ENCODE data around the gene PHC2.

Gene PHC2

GRCh38 chr1:33350611-33351280 is 80.1 kb downstream of the PHC2 start:
- no peak for DNase-seq (ENCODE audit: low read depth in 2 of 2)

GRCh38 chr1:33349778-33350610 is 80.9 kb downstream of the PHC2 start:
- DNase-seq (ENCODE audit: low read depth in 2 of 2): peak; percentile 58 to 79

GRCh38 chr1:33349081-33349759 is 81.7 kb downstream of the PHC2 start:
- peak in 1 of 2 donors; percentile 38 for DNase-seq (ENCODE audit: low read depth in 2 of 2)

- peak in 1 of 2 donors; percentile 16 for DNase-seq (ENCODE audit: low read depth in 2 of 2)
Observed at GRCh38 chr1:33348676-33349080, 82.2 kb downstream of the PHC2 start.

- DNase-seq (ENCODE audit: low read depth in 2 of 2): no peak
Observed at GRCh38 chr1:33348194-33348593, 82.7 kb downstream of the PHC2 start.

- no peak for DNase-seq (ENCODE audit: low read depth in 2 of 2)
Observed at GRCh38 chr1:33347650-33347992, 83.3 kb downstream of the PHC2 start.

- no peak for DNase-seq (ENCODE audit: low read depth in 2 of 2)
Observed at GRCh38 chr1:33346927-33347649, 83.8 kb downstream of the PHC2 start.

GRCh38 chr1:33346533-33346926 is 84.4 kb downstream of the PHC2 start:
- no peak for DNase-seq (ENCODE audit: low read depth in 2 of 2)

- DNase-seq (ENCODE audit: low read depth in 2 of 2): no peak
Observed at GRCh38 chr1:33344896-33345560, 85.9 kb downstream of the PHC2 start.

- DNase-seq (ENCODE audit: low read depth in 2 of 2): no peak
Observed at GRCh38 chr1:33343539-33343938, 87.4 kb downstream of the PHC2 start.

GRCh38 chr1:33342041-33342723 is 88.7 kb downstream of the PHC2 start:
- no peak for DNase-seq (ENCODE audit: low read depth in 2 of 2)

GRCh38 chr1:33341190-33341589 is 89.7 kb downstream of the PHC2 start:
- DNase-seq (ENCODE audit: low read depth in 2 of 2): no peak

GRCh38 chr1:33339413-33339812 is 91.5 kb downstream of the PHC2 start:
- DNase-seq (ENCODE audit: low read depth in 2 of 2): no peak

GRCh38 chr1:33338440-33339211 is 92.3 kb downstream of the PHC2 start:
- DNase-seq (ENCODE audit: low read depth in 2 of 2): no peak

- no peak for DNase-seq (ENCODE audit: low read depth in 2 of 2)
Observed at GRCh38 chr1:33338048-33338439, 92.9 kb downstream of the PHC2 start.

GRCh38 chr1:33337441-33337840 is 93.5 kb downstream of the PHC2 start:
- no peak for DNase-seq (ENCODE audit: low read depth in 2 of 2)

GRCh38 chr1:33336580-33336979 is 94.3 kb downstream of the PHC2 start:
- DNase-seq (ENCODE audit: low read depth in 2 of 2): no peak

- no peak for DNase-seq (ENCODE audit: low read depth in 2 of 2)
Observed at GRCh38 chr1:33335020-33335419, 95.9 kb downstream of the PHC2 start.

- no peak for DNase-seq (ENCODE audit: low read depth in 2 of 2)
Observed at GRCh38 chr1:33334081-33334552, 96.8 kb downstream of the PHC2 start.

GRCh38 chr1:33332881-33333280 is 98.0 kb downstream of the PHC2 start:
- no peak for DNase-seq (ENCODE audit: low read depth in 2 of 2)

Data from stimulated activated CD8-positive, alpha-beta memory T cell treated with anti-CD3 and anti-CD28 coated beads, Interleukin-7, amount 100 ng/mL, for 4 hours (primary cell).